GM18520 (cell line): ENCODE measurements around the gene ARL4A.

Source experiments
- ATAC-seq: cut with Tn5 transposase; IDR thresholded peaks from one replicate; pipeline ENCODE4 v1.9.1; 2021; ENCODE audit not compliant: unreplicated experiment

Gene ARL4A

DNA sequence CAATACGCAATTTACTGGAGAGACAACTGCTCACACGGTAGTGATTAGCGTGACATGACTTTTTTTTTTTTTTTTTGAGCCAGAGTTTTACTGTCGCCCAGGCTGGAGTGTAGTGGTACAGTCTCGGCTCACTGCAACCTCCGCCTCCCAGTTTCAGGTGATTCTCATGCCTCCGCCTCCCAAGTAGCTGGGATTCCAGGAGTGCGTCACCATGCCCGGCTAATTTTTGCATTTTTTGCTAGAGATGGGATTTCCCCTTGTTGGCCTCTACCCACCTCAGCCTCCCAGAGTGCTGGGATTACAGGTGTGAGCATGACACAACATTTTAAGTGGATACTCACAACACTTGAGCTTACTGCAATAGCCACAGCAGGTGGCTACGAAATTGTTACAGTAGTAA is 11.9 kb downstream of the ARL4A start:
- no peak for ATAC-seq

DNA sequence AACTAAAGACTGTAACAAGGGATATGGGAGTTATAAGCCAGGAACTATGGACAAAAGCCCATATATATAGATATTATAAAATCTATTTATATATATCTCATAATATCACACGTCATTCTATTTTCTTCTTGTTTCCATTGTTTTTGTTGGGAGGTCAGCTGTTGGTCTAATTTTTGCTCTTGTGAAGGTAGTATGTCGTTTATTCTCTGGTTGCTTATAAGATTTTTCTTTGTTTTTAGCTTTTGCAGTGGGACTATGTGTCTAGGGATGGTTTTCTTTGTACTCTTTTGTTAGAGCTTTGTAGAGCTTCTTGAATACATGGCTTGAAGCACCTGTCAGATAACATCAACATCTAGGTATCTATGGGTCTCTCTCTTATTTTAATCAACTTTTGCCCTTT is 14.0 kb downstream of the ARL4A start:
- no peak for ATAC-seq

DNA sequence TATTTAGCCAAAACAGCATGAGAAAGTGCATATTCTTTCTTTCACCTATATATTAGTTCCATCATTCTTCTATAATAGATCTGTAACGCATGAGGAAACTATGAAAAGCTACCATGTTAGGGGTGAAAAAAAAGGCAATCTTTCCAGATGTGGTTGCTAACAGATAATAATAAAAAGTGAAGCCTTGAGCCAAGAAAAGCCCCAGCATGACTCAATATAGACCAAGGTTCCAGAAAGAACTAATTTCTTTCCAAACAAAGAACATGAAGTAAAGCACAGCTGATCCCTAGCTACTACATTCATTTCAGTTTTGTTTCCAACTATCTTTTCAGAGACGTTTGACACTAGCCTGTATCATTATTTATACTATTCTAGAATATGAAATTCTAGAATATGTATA is 16.4 kb downstream of the ARL4A start:
- ATAC-seq, result no peak

DNA sequence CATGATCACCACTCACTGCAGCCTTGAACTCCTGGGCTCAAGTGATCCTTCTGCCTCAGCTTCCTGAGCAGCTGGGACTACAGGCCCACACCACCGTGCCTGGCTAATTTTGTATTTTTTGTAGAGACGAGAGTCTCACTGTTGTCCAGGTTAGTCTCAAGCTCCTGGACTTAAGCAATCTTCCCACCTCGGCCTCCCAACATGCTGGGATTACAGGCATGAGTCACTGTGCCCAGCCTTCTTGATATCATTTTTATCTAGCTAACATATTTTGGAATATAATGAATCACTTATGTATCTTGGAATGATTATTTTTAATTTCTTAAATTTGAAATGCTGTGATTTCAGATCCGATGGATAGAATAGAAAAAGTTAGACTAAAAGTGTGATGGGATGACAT is 18.4 kb downstream of the ARL4A start:
- ATAC-seq, result no peak

DNA sequence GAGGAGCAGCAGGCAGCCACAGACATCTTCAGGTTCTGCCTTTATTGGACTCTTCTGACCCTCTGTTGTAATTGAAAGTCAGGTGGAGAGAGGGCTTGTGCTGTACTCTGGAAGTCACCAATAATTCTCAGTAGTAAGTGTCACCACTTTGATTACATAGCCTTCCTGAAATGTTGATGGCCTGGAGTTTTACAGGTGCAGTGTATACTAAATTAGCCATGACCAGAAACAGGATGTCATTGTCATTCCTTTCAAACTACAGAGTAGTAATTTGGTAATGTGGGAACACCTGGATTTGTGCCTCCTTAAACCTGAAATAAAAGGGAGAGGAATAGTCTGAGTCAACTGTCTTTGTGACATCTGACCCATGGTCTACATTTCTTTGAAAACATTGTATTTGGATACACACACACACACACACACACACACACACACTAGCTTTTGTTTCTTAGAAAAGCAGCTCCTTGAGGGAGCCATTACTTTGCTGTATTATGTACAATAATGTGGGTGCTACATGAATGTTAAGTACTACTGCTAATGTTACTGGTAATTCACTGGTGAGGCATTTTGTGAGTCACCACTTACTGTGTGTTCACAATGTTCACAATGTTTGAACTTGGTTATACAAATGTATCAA is 19.6 kb downstream of the ARL4A start:
- ATAC-seq, result no peak

DNA sequence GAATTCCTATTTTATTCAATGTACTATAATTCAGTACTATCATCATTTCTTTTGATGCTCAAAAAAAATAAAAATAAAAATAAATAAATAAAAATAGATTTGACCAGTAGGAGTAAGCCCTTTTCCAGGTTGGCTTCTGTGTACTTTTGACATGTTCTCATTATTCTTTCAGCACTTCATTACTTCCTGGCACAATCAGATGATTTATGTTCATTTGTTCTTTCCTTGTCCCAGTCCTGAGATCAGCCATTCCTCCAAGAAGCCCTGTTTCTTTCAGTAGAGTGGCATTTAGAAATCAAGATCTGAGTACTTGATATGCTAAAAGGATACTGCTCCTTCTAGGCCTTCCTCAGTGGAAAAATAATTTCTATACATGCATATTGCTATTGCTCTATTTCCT is 20.9 kb downstream of the ARL4A start:
- no peak for ATAC-seq

DNA sequence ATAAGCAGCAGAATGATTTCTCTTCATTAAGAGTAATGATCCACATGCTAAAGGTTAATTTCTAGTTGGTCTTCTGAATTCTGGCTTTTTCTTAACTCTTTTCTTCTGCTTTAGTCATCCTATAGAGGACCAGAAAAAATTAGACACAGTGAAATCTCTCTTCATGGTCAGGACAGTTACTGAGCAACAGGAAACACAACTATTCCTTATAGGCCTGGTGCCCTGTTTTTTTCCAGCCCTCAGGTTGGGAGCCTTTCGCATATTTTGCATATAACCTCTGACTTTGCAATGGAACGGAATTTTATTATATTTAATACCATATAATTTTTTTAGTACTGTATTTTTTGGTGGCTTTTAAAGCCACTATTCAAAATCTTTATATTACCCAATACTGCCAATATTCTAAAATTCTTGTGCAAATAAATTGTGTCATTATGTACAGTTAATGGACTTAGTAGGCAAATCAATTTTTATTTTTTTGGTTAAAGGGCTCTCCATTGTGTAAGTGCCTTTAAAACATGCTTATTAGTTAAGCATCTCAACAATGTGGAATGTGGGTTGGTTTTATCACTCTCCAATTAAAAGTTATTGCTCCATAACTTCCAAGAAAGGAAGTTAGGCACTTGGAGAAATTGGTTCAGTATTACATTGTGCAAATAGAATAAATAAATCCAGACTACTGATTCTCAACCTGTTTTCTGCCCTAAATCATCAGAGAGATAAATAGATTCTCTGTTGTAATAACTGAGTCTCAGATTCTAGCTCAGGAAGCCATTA is 22.5 kb downstream of the ARL4A start:
- ATAC-seq, result no peak

DNA sequence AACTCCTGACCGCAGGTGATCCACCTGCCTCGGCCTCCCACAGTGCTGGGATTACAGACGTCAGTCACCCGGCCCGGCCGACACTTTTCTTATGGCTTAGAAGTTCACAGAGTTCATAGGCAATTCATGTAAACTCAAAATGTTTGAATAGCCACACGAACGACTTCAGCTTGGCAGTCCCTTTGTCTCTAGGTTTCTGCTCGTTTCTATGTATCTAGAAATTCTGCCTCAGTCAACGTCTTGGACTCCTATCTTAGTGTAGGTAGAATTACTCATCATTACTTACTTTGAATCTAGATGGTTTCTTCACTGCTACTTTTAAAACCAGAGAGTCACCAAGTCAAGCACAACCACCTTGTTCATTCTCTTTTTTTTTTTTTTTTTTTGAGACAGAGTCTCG is 23.7 kb downstream of the ARL4A start:
- no peak for ATAC-seq

DNA sequence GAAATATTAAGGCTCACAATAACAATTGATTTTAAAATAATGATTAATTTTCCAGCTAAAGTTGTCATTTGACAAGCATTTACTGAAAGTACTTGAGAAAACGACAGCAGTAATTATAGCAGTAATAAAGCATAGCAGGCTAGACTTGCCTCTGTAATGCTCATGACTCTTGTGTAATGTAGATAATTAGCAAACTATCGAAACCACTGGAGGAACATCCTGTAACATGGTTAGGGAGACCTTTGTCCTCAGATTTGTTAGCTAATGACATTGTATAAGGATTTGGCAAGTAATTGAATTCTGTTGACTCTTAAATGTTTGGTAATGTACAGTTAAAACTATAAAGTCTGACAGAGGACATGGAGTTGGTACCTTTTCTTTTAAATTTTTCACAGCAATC is 24.8 kb downstream of the ARL4A start:
- no peak for ATAC-seq

DNA sequence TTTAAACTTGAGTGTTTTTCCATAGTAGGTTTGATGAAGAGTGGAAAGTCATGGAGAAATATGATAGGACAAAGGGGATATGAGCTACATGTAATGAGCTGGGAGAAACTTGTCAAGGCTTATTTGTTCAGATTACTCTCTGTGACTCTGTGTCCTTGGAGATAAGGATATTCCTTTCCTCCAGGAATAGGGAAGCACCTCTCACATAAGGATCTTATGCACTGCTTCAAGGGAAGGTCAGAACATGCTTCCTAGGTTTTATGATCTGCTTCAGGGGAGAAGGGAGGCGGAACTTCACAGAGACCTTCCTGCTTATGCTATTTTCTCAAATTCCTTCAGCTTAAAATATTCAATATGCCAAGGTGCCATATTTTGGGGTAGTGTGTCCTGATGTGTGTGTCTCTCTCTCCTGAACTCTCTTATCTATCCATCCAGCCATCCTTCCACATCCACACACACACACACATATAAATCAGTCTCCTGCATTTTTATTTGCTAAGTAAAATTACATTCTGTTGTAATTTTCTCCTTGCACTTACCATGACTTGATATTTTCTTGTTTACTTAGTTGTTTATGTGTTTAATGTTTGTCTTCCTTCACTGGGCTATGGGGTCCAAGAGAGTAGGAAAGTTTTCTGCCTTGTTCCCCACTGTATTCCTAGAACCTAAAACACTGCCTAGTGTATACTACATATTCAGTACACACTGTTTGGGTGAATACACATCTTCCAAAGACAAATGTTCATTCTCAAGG is 26.4 kb downstream of the ARL4A start:
- no peak for ATAC-seq

DNA sequence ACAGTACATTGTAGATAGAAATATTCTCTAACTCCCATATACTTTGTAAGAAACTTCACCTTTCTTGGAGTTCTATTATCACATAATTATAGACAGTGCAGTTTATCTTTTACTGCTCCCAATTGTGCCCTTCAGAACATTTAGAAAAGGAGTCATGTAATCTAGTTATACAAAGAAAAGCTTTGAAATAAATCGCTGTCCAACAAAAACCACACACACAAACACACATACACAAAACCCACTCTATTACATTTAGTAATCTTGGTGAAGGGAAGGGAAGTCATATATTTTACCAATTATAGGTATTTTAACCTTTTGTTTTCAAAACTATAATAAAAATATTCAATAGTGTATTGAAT is 26.9 kb downstream of the ARL4A start:
- no peak for ATAC-seq

DNA sequence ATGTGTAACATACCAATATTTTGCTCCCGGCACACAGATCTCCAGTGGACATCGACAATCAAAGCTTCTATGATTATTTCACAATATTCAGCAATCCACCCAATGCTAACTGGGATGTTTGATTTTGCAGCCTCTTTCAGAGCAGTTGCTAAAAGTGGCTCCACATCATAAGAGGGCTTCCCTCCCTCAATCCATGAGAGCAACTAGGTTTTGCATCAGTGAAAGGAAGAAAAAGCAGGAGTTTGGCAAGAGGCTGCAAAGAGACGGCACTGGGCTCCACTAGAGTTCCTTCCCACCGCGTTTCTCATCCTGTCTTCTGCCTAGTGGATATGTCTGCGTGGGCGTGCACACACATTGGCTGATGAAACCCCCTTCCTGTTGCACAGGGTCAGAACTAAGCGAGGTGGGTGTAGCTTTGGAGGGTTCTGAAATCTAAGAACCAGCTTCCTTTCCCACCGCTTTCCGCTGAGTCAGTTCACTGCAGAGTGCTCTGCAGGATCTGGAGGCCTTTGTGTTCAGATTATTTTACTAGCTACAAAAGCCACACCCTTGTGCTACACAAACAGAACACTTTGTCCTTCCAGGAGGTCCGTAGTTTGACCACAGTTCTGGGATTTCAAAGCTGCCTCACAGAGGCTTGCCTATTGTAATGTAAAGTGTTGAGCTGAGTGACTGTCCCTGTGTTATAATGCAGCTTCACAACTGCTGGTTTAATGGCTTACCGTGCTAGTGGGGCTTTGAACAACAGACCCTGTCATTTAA is 28.1 kb downstream of the ARL4A start:
- ATAC-seq, result no peak

DNA sequence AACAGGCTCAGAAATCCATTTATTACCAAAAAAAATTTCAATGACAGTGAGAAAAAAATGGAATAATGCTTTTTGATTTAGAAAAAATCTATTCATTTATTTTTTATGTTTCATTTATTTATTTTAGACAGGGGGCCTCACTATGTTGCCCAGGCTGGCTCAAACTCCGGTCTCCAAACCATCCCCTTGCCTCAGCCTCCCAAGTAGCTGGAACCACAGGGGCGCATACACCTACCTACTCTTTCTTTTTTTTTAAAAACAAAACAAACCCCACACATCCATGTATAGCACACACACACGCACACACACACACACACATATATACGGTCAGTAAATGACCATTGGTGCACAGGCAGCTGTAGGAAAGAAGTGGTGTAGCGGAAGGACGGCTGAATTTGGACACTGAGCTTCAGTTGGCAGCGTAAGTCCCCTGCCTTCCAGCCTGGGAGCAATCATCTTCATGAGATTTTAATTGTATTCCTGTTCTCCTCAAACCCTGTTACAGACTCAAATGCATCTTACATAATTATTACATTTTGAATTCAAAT is 28.8 kb downstream of the ARL4A start:
- no peak for ATAC-seq

DNA sequence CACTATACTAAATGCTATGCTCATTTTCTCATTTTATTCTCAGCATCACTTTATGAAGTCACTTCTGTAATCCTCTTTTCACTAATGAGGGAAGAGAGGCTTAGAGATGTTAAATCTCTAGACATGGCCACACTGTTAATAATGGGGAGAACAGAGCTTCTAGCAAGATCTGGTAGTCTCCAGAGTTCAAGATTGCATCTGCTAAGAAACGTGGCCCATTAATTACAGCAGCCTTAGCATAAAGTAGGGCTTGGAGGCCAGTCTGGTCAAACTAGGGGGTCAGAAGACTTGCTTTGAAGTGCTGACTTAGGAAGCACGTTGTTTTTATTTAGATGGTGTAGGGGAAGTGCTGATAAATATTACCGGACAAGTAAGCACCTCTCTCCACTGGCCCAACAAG is 29.3 kb downstream of the ARL4A start:
- no peak for ATAC-seq

DNA sequence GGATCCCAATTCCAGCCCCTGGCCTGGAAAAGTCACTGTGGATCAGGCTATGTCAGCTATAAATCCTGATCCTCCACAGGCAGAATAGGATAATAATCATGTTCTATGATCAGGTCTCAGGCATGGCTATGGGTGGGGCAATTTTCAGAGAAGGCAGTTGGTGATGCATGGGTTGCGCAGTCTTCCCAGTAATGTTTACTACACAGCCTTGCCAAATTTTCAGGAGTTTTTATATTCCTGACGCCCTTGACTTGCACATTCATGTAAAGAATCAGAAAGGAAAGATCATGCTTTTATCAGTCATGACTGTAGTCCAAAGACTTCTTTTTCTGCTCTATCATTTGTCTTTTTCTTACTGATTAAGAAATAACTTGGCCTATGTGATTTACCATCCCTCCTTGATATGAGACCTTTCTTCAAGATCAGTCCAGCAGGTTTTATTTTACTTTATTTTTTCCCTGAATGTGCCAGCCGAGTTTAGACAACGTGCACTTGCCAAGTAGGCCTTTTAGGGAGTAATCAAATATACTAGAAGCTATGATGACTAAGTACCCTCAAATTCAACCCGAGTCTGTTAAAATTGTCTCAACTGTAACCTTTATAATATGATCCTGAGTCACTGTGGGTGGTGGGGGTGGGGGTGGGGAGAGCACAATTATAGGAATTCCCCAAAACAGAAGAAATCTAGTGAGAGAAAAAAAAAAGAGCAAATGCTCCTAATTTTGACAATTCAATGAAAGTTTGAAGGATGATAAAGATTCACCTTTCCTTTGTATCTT is 31.9 kb downstream of the ARL4A start:
- no peak for ATAC-seq

DNA sequence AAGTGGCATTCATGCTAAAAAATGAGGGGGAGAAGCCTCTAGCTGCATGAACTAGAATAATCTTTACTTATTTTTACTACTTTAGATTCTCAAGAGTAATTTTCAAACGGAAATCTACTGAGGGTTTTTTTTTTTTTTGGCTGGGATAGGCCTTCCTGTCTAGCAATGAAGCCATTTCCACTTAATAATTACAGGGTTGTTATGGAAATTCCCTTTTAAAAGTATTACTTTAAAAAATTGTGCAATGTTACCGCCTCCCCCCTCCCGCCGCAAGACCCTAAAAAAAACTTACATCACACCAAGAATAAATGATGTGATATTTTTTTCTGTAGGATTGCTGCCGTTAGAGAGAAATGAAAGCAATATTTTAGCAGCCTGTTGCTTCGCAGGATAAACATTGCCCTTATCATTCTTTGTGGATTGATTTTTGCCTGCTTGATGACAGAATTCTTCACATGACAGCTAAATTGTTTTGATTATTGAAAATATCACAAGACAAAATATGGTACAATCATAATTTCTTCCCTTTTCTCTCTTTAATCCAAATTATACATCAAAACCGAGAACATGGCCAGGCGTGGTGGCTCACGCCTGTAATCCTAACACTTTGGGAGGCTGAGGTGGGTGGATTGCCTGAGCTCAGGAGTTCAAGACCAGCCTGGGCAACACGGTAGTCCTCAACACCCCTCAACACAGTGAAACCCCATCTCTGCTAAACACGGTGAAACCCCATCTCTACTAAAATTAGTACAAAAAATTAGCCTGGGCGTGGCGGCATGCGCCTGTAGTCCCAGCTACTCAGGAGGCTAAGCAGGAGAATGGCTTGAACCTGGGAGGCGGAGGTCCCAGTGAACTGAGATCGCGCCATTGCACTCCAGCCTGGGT is 32.8 kb downstream of the ARL4A start:
- ATAC-seq, result no peak

DNA sequence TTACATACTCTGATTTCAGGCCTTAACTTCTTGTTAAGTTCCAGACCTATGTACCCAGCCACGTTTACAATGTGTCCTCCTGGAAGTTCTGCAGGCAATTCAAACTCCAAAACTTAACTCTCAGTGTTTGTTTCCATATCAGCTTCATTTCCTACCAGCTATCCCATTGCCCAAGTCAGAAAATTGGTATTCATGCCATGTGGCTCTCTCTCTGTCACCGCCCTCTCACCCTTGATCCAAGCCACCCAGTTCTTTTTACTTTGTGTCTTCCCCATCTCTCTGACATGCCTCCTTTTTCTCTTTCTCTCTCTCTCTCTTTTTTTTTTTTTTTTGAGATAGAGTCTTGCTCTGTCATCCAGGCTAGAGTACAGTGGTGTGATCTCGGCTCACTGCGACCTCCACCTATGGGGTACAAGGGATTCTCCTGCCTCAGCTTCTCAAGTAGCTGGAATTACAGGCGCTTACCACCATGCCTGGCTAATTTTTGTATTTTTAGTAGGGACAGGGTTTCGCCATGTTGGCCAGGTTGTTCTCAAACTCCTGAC is 33.9 kb downstream of the ARL4A start:
- ATAC-seq, result no peak

DNA sequence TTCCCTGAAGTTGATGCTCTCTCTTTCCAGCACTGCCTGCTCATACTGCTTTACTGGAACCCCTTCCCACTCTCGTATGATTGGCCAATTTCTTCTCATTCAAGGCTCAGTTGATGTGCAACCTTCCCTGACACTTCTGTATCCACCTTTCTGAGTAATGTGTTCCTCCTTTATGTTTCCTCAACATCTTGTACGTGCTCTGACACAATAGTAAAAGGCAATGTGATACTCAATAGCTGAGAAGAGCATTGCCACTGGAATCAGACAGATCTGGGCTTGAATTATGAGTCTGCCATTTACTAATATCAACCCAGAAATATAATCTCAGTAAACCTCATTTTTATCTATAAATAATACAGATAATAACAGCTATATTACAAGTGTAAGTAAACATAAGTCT is 34.7 kb downstream of the ARL4A start:
- ATAC-seq, result no peak
